ENCODE measurements around the gene L2HGDH.

GRCh38 chr14:50340963-50341362, 28.9 kb upstream of the L2HGDH start:
- TF ChIP-seq, protein P1, sequence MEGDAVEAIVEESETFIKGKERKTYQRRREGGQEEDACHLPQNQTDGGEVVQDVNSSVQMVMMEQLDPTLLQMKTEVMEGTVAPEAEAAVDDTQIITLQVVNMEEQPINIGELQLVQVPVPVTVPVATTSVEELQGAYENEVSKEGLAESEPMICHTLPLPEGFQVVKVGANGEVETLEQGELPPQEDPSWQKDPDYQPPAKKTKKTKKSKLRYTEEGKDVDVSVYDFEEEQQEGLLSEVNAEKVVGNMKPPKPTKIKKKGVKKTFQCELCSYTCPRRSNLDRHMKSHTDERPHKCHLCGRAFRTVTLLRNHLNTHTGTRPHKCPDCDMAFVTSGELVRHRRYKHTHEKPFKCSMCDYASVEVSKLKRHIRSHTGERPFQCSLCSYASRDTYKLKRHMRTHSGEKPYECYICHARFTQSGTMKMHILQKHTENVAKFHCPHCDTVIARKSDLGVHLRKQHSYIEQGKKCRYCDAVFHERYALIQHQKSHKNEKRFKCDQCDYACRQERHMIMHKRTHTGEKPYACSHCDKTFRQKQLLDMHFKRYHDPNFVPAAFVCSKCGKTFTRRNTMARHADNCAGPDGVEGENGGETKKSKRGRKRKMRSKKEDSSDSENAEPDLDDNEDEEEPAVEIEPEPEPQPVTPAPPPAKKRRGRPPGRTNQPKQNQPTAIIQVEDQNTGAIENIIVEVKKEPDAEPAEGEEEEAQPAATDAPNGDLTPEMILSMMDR (IDR thresholded peaks at IDR 0.05): no peak
- no peak for TF ChIP-seq POLR2A (IDR thresholded peaks at IDR 0.05)
- TF ChIP-seq POLR2AphosphoS5 (IDR thresholded peaks at IDR 0.05): no peak

Data from stomach (tissue), 4 donors.